K562 (cell line): ENCODE data around the gene C1orf56. TPM values are rescaled to one million over a fixed set of nuclear protein-coding genes. Genes with fewer than 3 reads are reported as not detected.

Experiments
- ARID1B ChIP-seq: fragments of 450-650 bp; IDR thresholded peaks from 2 replicates; pipeline ENCODE4 v1.6.1; 2016; ENCODE audit warnings: antibody characterized with exemption, mild to moderate bottlenecking, inconsistent platforms
- ASH1L ChIP-seq: fragments of 450-650 bp; IDR thresholded peaks from 2 replicates; pipeline ENCODE4 v1.6.1; 2018; ENCODE audit warnings: borderline replicate concordance, mild to moderate bottlenecking, low read depth; ENCODE audit not compliant: partially characterized antibody
- ATF3 ChIP-seq, 2 experiments: fragments of 450-650 bp in 1 of 2; sonication (generic) in 1 of 2; formaldehyde crosslinking in 1 of 2; IDR thresholded peaks in 1 of 2; conservative IDR thresholded peaks in 1 of 2; 2 replicates each; pipeline versions ENCODE4 v1.6.1 to v1.8.1; 2016 to 2023; ENCODE audit warnings: mild to moderate bottlenecking in 2 of 2, moderate library complexity in 2 of 2, inconsistent platforms in 1 of 2, missing genetic modification reagents in 1 of 2
- CBX3 ChIP-seq, 2 experiments: IDR thresholded peaks; 1 replicate in 1 of 2; 2 replicates in 1 of 2; pipeline ENCODE4 v1.6.1; 2012; ENCODE audit warnings: inconsistent platforms in 2 of 2, low read length in 2 of 2, borderline replicate concordance in 1 of 2, control low read depth in 1 of 2
- CEBPB ChIP-seq: fragments of 450-650 bp; IDR thresholded peaks from 2 replicates; pipeline ENCODE4 v1.6.1; 2016; ENCODE audit warnings: missing genetic modification characterization, missing compliant biosample characterization
- DPF2 ChIP-seq: fragments of 450-650 bp; IDR thresholded peaks from 2 replicates; pipeline ENCODE4 v1.6.1; 2016
- EP300 ChIP-seq: IDR thresholded peaks from 2 replicates; pipeline ENCODE4 v1.6.1; 2012; ENCODE audit warnings: low read length, improper control_type of control experiment
- FOXA1 ChIP-seq: fragments of 450-650 bp; IDR thresholded peaks from 2 replicates; pipeline ENCODE4 v1.6.1; 2016; ENCODE audit warnings: mild to moderate bottlenecking, borderline replicate concordance
- HCFC1 ChIP-seq: IDR thresholded peaks from 2 replicates; pipeline ENCODE4 v1.6.1; 2012; ENCODE audit warnings: low read depth, low read length, improper control_type of control experiment
- HNRNPH1 ChIP-seq: fragments of 200-400 bp; formaldehyde crosslinking; optimal IDR thresholded peaks from 2 replicates; pipeline ENCODE3; 2017; ENCODE audit warnings: low read depth, mild to moderate bottlenecking, low read length, moderate library complexity
- HOMEZ ChIP-seq: fragments of 250-450 bp; sonication (Bioruptor Pico); IDR thresholded peaks from 2 replicates; pipeline ENCODE4 v1.4.0; 2020; ENCODE audit warnings: mild to moderate bottlenecking, moderate library complexity
- IRF9 ChIP-seq: fragments of 450-650 bp; IDR thresholded peaks from 2 replicates; pipeline ENCODE4 v1.6.1; 2016; ENCODE audit warnings: missing biosample characterization, missing genetic modification characterization
- JUND ChIP-seq, 2 experiments: IDR thresholded peaks; 2 replicates in 1 of 2; 3 replicates in 1 of 2; pipeline ENCODE4 v1.6.1; 2011; ENCODE audit warnings: borderline replicate concordance in 2 of 2, low read depth in 2 of 2, low read length in 2 of 2, improper control_type of control experiment in 1 of 2, missing biosample characterization in 1 of 2, missing genetic modification characterization in 1 of 2, missing genetic modification reagents in 1 of 2
- NFRKB ChIP-seq: fragments of 450-650 bp; IDR thresholded peaks from 2 replicates; pipeline ENCODE4 v1.6.1; 2016; ENCODE audit warnings: low read depth
- NR2C2 ChIP-seq, 2 experiments: fragments of 200-800 bp in 1 of 2; sonication (Bioruptor generic) in 1 of 2; sonication (generic) in 1 of 2; formaldehyde crosslinking in 1 of 2; IDR thresholded peaks; 2 replicates each; pipeline versions ENCODE4 v1.6.1 to v1.8.0; 2016 to 2022; ENCODE audit warnings: mild to moderate bottlenecking in 1 of 2, missing compliant biosample characterization in 1 of 2, missing genetic modification characterization in 1 of 2, missing genetic modification reagents in 1 of 2
- SMAD4 ChIP-seq: fragments of 250-450 bp; sonication (Bioruptor Pico); conservative IDR thresholded peaks from 2 replicates; pipeline ENCODE4 v1.8.0; 2021; ENCODE audit warnings: inconsistent platforms, mild to moderate bottlenecking, moderate library complexity
- SMARCE1 ChIP-seq: fragments of 450-650 bp; IDR thresholded peaks from 2 replicates; pipeline ENCODE4 v1.7.1; 2016; ENCODE audit warnings: mild to moderate bottlenecking
- SNAPC5 ChIP-seq: fragments of 250-450 bp; sonication (Bioruptor Pico); IDR thresholded peaks from 2 replicates; pipeline ENCODE4 v1.8.0; 2021; ENCODE audit warnings: moderate library complexity, mild to moderate bottlenecking, inconsistent platforms
- SOX6 ChIP-seq: fragments of 450-650 bp; IDR thresholded peaks from 2 replicates; pipeline ENCODE4 v1.6.1; 2014; ENCODE audit warnings: mild to moderate bottlenecking
- TRIM24 ChIP-seq, 2 experiments: fragments of 450-650 bp; IDR thresholded peaks; 2 replicates each; pipeline ENCODE4 v1.6.1; 2016
- ZBED1 ChIP-seq: IDR thresholded peaks from 2 replicates; pipeline ENCODE4 v1.6.1; 2014
- ZNF589 ChIP-seq: fragments of 200-800 bp; sonication (Bioruptor generic); IDR thresholded peaks from 2 replicates; pipeline ENCODE4 v1.6.1; 2016; ENCODE audit warnings: low read depth, missing genetic modification characterization, missing compliant biosample characterization
- polyA plus RNA-seq, 8 experiments: library from polyadenylated mRNA; depleted of rRNA in 4 of 8; stranded (reverse) in 5 of 8; unstranded in 3 of 8; fragments of >200 nt; fragmentation: Nextera tagmentation in 2 of 8; fragmentation: Illumina TruSeq in 1 of 8; extraction: Ambion mirVana in 2 of 8; extraction: Trizol in 1 of 8; gene quantifications; 2 replicates each; pipeline versions ENCODE4 v1.2.1 to v1.2.3, GENCODE V29; 2011 to 2014; ENCODE audit warnings: inconsistent platforms in 1 of 8, missing spikeins in 1 of 8
- total RNA-seq, 7 experiments: library from RNA; depleted of rRNA in 6 of 7; stranded (reverse); fragments of >200 nt in 6 of 7; fragmentation: Illumina TruSeq in 2 of 7; extraction: Trizol in 2 of 7; gene quantifications; 2 replicates each; pipeline versions ENCODE4 v1.2.1 to v1.2.3, GENCODE V29; 2011 to 2021; ENCODE audit warnings: low replicate concordance in 1 of 7
- TF ChIP-seq, protein P1 (sequence below): sonication (generic); formaldehyde crosslinking; IDR thresholded peaks from 2 replicates; pipeline ENCODE4 v1.9.0; 2022; ENCODE audit warnings: mild to moderate bottlenecking, missing genetic modification reagents

Gene C1orf56
- total and polyA plus RNA-seq, 9 of the 15 experiments (the other 6 are each of a cell fraction or from before 2014, with no cell fraction given), result 0.18 to 15.7 (median 1.1) TPM

- TF ChIP-seq ATF3 (IDR thresholded peaks at IDR 0.05), result peak; percentile 94
- no peak for TF ChIP-seq ATF3 (CRISPR knock-in tag; conservative IDR thresholded peaks at IDR 0.05)
- no peak for TF ChIP-seq ASH1L
- 0 out of 2 replicates have a peak, but pooled peaks have one; percentile 21 for TF ChIP-seq NFRKB
- peak; percentile 48 for TF ChIP-seq JUND (IDR thresholded peaks at IDR 0.05; ENCODE audit: borderline replicate concordance, low read depth, low read length)
- TF ChIP-seq JUND (tag; IDR thresholded peaks at IDR 0.05; ENCODE audit: borderline replicate concordance, low read depth, low read length), result no peak
- TF ChIP-seq IRF9, result peak; percentile 84
- no peak; the same call in 1 of the 2 replicates for TF ChIP-seq SOX6
- TF ChIP-seq FOXA1, result no peak
- TF ChIP-seq ARID1B, result peak; percentile 19; the same call in 1 of the 2 replicates
- TF ChIP-seq ZBED1, result no peak
- TF ChIP-seq DPF2, result 0 out of 2 replicates have a peak, but pooled peaks have one; percentile 57
- TF ChIP-seq HOMEZ (CRISPR knock-in tag), result no peak
- TF ChIP-seq, protein P1, sequence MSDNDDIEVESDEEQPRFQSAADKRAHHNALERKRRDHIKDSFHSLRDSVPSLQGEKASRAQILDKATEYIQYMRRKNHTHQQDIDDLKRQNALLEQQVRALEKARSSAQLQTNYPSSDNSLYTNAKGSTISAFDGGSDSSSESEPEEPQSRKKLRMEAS (CRISPR knock-in tag), result no peak
- no peak for TF ChIP-seq CBX3 (IDR thresholded peaks at IDR 0.05; ENCODE audit: borderline replicate concordance in 1 of 2, low read length in 2 of 2)
- peak; percentile 49; the same call in 1 of the 2 replicates for TF ChIP-seq EP300
- no peak for TF ChIP-seq HNRNPH1
- peak; percentile 47; the same call in 1 of the 2 replicates for TF ChIP-seq ZNF589
- 0 out of 2 replicates have a peak, but pooled peaks have one; percentile 37 for TF ChIP-seq SMAD4 (CRISPR knock-in tag)
- TF ChIP-seq CEBPB (tag), result peak; percentile 71
- 0 out of 4 replicates have a peak, but pooled peaks of 1 of the 2 experiments have one; percentile 30 for TF ChIP-seq TRIM24 (IDR thresholded peaks at IDR 0.05)
- no peak for TF ChIP-seq SNAPC5 (CRISPR knock-in tag)
- TF ChIP-seq SMARCE1, result 0 out of 2 replicates have a peak, but pooled peaks have one; percentile 25
- no peak for TF ChIP-seq HCFC1
- no peak for TF ChIP-seq NR2C2 (CRISPR knock-in tag; IDR thresholded peaks at IDR 0.05)
- no peak for TF ChIP-seq NR2C2 (tag; IDR thresholded peaks at IDR 0.05)
Observed at GRCh38 chr1:151010346-151010726, 37.2 kb upstream of the C1orf56 start (continued).
